DMS153 treated with DMSO at 0.1 percent for 48 hours (cell line): Measurements from ENCODE around the gene NID2.

ENCODE experiments used
- DNase-seq: peaks from one replicate; lab custom pipeline; 2025; ENCODE audit not compliant: unreplicated experiment; lab: John Stamatoyannopoulos, UW

NID2 gene, protein sequence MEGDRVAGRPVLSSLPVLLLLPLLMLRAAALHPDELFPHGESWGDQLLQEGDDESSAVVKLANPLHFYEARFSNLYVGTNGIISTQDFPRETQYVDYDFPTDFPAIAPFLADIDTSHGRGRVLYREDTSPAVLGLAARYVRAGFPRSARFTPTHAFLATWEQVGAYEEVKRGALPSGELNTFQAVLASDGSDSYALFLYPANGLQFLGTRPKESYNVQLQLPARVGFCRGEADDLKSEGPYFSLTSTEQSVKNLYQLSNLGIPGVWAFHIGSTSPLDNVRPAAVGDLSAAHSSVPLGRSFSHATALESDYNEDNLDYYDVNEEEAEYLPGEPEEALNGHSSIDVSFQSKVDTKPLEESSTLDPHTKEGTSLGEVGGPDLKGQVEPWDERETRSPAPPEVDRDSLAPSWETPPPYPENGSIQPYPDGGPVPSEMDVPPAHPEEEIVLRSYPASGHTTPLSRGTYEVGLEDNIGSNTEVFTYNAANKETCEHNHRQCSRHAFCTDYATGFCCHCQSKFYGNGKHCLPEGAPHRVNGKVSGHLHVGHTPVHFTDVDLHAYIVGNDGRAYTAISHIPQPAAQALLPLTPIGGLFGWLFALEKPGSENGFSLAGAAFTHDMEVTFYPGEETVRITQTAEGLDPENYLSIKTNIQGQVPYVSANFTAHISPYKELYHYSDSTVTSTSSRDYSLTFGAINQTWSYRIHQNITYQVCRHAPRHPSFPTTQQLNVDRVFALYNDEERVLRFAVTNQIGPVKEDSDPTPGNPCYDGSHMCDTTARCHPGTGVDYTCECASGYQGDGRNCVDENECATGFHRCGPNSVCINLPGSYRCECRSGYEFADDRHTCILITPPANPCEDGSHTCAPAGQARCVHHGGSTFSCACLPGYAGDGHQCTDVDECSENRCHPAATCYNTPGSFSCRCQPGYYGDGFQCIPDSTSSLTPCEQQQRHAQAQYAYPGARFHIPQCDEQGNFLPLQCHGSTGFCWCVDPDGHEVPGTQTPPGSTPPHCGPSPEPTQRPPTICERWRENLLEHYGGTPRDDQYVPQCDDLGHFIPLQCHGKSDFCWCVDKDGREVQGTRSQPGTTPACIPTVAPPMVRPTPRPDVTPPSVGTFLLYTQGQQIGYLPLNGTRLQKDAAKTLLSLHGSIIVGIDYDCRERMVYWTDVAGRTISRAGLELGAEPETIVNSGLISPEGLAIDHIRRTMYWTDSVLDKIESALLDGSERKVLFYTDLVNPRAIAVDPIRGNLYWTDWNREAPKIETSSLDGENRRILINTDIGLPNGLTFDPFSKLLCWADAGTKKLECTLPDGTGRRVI (N-terminal part only)

DNA sequence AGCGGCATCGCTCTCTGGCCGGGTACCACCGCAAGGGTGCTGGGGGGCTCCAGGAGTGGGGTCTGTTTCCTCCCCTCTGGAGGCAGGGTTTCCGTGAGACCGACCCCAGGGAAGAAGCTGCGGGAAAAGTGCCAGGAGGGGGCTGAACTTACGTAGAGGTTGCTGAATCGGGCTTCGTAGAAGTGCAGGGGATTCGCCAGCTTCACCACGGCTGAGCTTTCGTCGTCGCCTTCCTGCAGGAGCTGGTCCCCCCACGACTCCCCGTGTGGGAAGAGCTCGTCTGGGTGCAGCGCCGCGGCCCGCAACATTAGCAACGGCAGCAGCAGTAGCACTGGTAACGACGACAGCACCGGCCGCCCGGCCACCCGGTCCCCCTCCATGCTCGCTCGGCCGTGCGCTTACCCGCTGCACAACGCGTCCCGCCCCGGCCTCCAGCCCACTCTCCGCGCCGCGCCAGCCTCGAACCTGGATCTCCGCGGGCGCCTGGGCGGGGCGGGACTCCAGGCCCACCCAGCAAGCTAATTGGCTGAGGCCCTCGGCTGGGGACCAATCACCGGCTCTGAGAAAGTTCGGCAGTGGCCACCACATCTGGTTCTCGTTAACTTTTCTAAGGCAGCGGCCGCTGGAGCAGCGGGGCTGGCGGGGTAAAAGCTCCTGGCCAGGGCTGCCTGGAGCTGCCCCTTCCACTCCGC lies at the start of gene NID2:
TSS of gene NID2 (minus strand) at position 445 of the 692 bp plus-strand sequence. CDS start at position 380, 65 bp downstream.
- DNase-seq, result no peak

DNA sequence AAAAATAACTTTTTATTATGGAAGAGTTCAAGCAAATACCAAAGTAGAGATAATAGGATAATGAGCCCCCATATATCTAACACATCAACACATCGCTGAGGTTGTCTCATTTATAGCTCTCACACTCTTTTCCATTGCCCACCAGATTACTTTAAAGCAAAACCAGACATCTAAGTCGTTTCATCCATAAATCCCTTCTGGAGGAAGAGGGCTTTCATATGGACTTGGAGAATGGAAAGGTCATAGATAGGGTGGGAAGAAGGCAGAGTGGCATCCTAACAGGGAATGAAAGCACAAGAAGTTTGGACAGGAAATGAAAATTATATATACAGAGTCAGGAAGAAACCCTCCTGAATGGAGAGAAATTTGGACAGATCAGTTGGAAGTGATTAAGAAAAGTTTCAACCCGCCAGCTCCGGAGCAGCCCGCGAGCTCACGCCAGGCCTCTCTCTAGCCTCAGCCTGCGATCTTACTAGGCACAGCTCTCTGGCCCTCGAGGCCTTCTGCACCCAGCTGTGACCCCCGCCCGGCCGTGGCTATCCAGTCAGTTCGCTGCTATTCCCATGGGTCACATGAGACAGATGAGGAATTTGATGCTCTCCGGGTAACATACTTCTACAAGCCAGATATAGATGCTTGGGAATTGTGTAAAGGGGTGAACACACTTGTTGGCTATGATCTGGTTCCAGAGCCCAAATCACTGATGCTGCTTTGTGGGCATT lies 48.4 kb upstream of the NID2 start:
- DNase-seq, result no peak

DNA sequence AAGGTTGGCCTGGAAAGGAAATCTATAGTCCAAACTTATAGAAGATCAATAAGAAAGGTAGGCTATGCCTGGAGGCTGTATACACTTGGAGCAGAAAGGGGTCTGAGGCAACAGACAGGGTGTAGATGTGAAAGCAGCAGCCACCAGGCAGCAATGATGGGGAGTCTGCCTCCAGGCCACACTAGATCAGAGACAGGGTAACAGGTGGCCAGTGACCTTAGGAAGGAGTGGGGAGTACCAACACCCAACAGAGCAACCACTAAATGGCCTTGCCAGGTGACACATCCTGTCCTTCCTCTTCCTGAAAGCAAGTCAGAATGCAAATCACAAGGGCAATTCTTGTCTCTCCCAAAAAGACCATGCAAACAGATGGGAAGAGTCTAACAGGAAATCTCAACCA lies 46.4 kb upstream of the NID2 start:
- no peak for DNase-seq

DNA sequence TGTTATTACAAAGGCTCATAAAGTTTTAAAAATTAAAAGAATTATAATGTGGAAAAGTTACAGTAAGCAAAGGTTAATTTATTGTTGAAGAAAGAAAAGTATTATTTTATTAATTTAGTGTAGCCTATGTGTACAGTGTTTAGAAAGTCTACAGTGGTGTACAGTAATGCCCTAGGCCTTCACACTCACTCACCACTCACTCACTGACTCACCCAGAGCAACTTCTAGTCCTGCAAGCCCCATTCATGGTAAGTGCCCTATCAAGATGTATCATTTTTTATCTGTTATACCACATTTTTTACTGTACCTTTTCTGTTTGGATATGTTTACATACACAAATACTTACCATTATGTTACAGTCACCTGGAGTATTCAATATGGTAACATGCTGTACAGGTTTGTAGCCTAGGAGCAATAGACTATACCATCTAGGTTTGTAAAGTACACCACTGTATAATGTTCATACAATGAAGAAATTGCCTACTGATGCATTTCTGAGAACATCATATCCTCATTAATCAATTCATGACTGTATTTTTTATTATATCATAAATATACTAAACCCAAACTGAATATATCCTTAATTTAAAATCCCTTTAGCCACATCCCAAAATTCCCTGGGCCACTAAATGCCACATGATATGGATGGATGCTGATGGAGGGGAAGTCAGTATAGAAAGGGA lies 43.6 kb upstream of the NID2 start:
- DNase-seq, result no peak

DNA sequence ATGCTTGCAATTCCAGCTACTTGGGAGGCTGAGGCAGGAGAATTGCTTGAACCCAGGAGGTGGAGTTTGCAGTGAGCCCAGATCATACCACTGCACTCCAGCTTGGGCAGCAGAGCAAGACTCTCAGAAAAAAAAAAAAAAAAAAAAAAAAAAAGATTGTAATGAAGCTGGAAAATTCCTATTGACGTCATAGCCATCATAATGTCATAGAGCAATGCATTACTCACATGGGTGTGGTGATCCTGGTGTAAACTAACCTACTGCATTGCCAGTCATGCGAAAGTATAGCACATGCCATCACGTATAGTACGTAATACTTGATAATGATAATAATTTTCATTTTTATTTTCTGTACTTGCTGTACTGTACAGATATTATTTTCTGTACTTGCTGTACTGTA lies 42.7 kb upstream of the NID2 start:
- DNase-seq, result no peak

DNA sequence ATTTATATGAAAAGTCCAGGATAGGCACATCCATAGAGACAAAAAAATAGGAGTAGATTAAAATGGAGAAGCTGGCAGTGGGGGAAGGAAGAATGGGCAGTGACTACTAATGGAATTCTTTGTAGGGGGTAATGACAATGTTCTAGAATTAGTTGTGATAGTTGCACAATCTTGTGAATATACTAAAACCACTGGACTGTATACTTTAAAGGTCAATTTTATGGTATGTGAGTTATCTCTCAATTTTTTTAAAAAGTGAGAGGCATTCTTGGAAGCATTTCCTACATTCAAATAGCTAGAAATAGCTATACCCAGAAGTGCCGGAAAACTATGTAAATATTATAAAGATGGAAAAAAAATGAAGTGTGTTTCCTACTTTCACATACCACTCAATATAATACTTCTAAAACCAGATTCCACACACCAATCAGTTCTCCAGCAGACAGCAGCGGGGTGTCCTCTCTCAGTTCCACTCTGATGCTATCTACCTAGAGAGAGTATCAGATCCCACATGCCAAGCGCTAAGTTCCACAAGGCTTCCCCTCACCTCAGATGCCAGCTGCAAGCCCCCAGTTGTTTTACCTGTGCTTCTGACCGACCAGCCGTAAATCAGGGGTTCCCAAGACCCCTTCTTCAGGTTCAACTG lies 41.7 kb upstream of the NID2 start:
- DNase-seq, result no peak

DNA sequence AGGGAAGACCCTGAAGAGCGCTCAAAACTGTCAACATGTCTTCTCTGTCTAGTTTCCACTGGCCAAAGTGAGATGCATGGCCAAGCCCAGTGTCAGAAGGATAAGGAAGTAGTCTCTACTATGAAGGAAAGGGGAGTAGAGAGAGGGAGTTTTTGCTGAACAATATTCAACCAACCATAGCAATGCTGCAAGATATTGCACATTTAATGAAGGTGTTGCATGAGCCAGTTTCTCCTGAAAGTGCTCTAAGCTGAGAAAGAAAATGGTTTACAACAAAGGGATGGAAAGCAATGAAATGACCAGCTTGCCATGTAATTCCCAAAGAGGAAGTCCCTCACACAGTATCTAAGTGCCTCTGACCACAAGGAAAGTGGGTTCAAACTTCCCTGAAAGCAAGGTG lies 40.0 kb upstream of the NID2 start:
- DNase-seq, result no peak

DNA sequence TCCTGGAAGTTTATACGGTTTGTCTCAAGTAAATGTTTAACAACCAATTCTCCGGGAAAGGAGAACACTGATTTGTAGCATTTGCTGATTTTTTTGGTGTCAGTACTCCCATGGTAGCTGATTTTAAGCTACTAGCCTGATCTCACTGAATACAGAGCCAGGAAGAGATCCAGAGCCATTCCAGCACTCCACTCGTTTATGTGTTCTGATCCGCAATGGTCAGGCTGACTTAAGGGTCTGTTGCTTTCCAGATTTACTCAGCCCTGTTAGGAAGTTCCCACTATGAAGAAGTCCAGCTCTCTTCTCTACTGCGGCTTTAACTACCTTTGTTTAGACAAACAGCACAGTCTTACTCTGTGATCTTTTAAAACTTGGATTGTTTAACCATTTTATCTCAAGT lies 38.0 kb upstream of the NID2 start:
- DNase-seq, result no peak

DNA sequence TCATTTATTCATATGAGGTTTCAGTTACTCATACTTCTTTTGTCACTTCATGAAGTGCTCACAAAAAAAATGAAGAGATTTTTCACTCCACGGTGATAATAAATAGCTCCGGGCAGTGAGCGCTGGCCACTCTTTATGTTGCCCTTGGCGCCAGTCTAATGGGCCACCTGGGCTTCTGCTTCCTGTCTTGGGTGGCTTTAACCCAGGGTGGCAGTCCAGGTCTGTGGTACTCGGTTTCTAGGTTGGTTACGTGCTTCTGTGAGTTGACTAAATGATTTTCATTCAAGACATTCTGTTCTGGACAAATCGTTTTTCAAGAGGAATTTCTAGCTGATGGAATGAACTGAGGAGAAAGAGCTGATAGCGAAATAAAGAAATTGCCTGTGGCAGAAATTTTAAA lies 34.6 kb upstream of the NID2 start:
- DNase-seq, result no peak

DNA sequence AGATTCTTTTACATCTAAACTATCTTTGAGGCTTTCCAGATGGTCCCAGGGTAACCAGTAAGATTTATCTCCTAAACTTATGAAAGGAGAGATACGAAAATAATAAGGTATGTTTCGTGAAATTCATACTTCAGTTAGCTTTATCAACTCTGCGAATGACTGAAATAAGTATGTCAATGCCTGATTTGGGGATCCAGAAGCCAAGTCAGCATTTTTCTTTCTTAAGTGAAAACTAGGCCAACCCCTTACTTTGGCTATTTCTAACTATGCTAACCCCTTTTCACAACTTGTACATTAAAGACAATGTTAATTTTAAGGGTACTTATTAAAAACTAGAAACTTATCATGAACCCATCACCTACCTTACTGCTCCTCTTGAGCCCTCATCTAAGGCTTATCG lies 26.9 kb upstream of the NID2 start:
- no peak for DNase-seq

DNA sequence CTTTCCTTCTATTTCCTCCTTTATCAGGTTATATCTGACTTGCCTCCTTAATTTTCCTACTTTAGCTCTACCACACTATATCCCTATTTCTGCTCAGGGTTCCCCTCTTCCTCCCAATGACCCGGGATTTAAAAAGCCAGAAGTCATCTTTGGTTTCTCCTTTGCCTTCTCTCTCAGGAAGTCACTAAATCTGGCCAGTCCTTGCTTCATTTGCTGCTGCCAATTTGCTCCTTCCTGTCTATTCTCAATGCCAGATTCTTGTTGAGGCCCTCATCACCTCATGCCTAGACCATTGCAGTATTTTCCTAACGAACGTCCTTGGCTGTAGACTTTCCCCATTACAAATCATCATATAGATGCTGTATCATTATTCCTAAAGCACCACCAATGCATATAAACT lies 26.5 kb upstream of the NID2 start:
- no peak for DNase-seq

DNA sequence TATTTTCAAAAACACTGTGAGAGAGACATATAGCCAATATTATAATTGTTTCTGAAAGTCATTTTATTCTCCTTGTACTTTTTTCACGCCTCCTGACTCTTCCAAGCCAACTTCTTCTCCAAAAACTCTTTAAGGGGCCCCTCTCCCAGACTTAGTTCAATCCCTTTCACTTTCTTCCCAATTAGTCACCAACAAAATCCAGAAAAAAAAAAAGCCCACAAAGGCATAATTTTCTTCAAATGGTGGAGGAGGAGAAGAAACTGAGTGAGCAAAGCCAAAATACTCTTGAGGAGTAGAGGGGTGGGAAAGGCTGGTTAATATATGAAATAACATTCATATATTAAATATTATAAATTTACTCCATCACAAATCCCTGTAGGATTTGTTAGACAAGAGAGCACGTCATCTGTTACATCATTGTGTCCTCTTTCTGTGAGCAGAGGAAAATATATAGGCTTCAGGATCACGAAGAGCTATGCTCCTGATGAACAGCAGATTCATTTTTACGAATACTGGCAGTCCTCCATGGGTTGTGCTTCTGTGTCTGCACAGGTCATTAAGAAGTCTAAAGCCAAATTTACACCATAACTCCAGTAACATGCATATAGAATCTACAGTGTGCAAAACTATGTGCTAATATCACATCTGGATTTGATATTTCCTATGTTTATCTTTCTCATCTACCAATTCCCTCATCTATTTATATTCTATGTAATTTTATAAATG lies 25.9 kb upstream of the NID2 start:
- DNase-seq, result no peak

DNA sequence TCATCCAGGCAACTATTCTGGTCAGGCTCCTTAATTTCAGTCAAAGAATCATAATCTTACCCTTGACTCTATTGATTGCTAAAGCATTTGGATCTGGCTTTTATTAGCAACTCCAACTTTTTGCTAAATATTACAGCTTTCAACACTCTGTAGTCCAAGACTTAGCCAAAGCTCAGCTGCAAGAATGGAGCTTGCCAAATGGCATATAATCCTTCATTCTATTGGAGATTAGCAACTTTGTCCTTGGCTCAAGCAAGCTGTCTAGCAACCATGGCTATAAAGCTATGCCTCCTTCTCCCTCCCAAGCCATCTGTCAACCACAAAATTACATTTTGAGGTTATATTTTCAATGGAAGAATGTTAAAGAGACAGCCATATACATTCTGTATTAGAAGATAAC lies 23.1 kb upstream of the NID2 start:
- no peak for DNase-seq

DNA sequence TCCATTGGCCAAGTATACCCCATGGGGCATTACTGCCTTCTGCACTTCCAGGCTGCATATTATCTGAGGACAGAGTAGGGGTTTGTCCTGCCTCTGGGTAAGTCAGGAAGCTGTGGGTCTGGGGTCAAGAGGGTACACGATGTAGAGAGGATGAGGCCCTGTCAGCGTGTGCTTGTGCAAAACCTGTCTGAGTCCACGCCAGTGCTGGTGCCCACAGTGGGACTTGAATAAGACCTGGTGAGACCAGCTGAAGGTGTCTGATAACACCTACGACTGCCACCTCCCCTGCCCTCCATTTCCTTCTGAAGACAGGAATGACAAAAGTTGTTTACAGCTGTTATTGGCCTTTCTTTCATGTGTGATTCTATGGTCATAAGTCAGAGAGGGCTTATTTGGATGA lies 22.1 kb upstream of the NID2 start:
- DNase-seq, result no peak

DNA sequence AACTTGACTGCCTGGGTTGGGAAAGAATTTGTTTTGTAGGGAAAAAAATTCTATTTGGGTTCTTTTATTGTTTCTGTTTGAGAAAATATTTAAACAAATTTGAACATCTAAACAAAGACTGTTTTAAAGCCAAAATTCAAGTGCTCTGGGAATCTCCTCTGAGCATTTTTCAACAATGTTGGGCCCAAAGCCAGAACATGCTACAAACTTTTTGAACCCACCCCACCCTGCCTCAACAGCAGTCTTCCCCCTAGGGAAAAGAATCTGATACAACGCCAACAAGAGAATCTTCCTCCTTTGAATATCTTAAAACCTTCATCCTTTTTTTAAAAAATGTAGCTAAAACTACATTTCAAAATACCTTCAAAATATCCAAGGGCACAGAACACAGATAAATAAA lies 20.4 kb upstream of the NID2 start:
- DNase-seq, result no peak

DNA sequence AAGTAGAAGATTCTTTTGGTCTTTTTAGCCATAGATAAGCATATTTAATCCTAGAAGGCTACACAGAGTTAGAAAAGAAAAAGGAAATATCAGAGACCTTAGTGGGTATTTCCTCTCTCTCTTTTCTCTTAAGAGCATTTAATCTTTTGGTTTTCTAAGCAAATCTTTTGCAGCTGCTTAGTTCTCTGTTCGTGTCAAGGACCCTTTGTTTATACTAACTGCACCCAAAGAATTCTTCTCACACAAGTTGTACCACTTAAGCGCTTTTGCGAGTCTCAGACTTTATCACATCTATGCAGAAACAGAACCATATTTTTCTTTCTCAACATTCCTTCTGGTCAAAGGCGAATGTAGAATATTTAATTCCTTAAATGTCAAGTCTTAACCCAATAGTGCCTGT lies 17.9 kb upstream of the NID2 start:
- DNase-seq, result no peak

DNA sequence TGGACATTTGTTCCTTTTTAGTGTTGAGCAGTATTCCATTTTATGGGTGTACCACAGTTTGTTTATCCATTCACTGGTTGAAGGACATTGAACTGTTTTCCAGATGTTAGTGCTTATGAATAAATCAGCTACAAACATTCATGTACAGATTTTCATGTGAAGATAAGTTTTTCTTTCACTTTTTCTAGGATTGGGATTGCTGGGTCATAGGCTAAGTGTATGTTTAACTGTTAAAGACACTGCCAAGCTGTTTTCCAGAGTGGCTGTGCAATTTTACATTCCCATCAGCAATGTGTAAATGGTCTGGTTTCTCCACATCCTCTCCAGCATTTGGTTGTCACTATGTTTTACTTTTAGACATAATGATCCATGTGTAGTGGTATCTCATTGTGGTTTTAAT lies 14.0 kb upstream of the NID2 start:
- DNase-seq, result no peak

DNA sequence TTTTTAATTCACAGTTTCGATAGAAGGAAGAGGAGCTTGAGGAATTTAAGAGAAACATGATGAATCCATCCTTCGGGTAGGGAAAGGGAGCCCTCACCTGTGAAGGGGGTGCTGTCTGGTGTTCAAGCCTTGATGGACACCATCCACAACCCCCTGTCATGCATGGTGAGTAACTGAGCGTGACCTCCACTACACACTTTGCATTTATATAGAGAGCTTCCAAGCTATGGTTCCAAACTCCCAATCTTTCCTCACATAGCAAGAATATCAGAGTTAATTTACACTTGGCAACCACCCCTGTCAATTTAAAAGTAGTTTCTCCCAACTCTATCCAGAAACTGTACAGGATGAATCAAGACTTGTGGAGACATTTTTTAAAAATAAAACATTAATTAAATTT lies 13.1 kb upstream of the NID2 start:
- DNase-seq, result no peak
